Mucosa of gallbladder (tissue), 1 donor: ENCODE data around the gene DLX6. TPM values are rescaled to one million over a fixed set of nuclear protein-coding genes. Genes with fewer than 3 reads are reported as not detected.

Source experiments
- DNase-seq: peaks from one replicate; pipeline ENCODE4 v3.0.0-alpha.2; 2020; ENCODE audit warnings: low spot score
- total RNA-seq: library from RNA; stranded (reverse); gene quantifications from one replicate; pipeline ENCODE4 v1.2.1, GENCODE V29; 2021
- donor health status: DM: no; HTN: no; CAD: no.

Gene DLX6
- not detected for total RNA-seq

- no peak for DNase-seq
Observed at GRCh38 chr7:97005183-97006054, at the start of gene DLX6. Gene DLX6, plus strand, starts transcription at chr7:97005553. Its CDS starts 425 bp downstream, at chr7:97005978.

GRCh38 chr7:96959135-96959534 lies 46.2 kb upstream of the DLX6 start:
- DNase-seq = no peak

GRCh38 chr7:96962221-96962885 lies 43.0 kb upstream of the DLX6 start:
- no peak for DNase-seq

GRCh38 chr7:96968981-96969380 lies 36.4 kb upstream of the DLX6 start:
- DNase-seq = no peak

- DNase-seq = no peak
Observed at GRCh38 chr7:96970739-96971138, 34.6 kb upstream of the DLX6 start.

- no peak for DNase-seq
Observed at GRCh38 chr7:96973986-96974385, 31.4 kb upstream of the DLX6 start.

GRCh38 chr7:96976106-96976505 lies 29.2 kb upstream of the DLX6 start:
- DNase-seq = no peak

- no peak for DNase-seq
Observed at GRCh38 chr7:96977445-96977844, 27.9 kb upstream of the DLX6 start.

GRCh38 chr7:96979551-96980276 lies 25.6 kb upstream of the DLX6 start:
- DNase-seq = no peak

- DNase-seq = no peak
Observed at GRCh38 chr7:96982586-96982985, 22.8 kb upstream of the DLX6 start.

- DNase-seq = no peak
Observed at GRCh38 chr7:96985992-96986391, 19.4 kb upstream of the DLX6 start.

- no peak for DNase-seq
Observed at GRCh38 chr7:96986901-96987300, 18.5 kb upstream of the DLX6 start.

- DNase-seq = no peak
Observed at GRCh38 chr7:96987719-96988118, 17.6 kb upstream of the DLX6 start.

- DNase-seq = no peak
Observed at GRCh38 chr7:96989241-96989858, 16.0 kb upstream of the DLX6 start.

GRCh38 chr7:96989859-96990317 lies 15.5 kb upstream of the DLX6 start:
- DNase-seq = no peak

- no peak for DNase-seq
Observed at GRCh38 chr7:96991546-96992191, 13.7 kb upstream of the DLX6 start.

GRCh38 chr7:96992192-96993005 lies 13.0 kb upstream of the DLX6 start:
- no peak for DNase-seq

- no peak for DNase-seq
Observed at GRCh38 chr7:96993094-96993865, 12.1 kb upstream of the DLX6 start.

GRCh38 chr7:96993980-96994379 lies 11.4 kb upstream of the DLX6 start:
- DNase-seq = no peak
